ENCODE data around the gene RASA4.
"Not testable (repeated sequence)": the region's sequence is repeated elsewhere in the genome, so short reads cannot be mapped to it uniquely, and the experiment has no call there.

RASA4 gene

DNA sequence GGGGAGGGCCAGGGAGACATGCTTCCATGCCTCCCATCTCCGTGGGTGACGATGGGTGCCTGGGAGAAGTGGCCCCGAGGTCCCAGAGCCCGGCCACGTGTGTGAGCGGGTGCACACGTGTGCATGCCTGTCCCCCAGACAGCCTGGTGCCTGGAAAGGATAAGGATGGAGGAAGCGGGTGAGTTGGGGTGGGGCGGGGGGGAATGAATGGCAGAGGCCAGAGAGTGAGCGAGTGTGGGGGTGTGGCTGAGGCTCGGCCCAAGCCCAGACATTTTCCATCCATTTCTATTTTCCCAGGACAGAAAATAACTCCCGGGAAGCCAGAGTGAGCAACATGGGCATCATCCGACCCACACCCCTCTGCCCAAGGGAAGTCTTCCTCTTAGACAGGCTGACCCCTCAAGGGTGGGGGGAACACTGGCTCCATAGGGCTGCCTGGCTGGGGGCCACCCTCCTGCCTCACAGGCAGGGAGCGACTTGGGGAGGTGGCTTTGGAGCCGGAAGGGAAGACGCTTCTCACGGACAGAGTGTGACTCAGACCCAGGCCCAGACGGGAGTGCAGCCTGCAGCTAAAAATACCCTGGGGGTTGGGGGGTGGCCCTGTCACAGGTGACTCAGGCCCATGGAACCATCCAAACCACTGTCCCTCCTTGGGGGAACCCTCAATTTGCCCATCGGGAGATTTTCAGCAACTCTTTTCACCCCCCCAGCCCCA lies 12.0 kb downstream of the RASA4 start:
- FAIRE-seq: not testable (repeated sequence)

DNA sequence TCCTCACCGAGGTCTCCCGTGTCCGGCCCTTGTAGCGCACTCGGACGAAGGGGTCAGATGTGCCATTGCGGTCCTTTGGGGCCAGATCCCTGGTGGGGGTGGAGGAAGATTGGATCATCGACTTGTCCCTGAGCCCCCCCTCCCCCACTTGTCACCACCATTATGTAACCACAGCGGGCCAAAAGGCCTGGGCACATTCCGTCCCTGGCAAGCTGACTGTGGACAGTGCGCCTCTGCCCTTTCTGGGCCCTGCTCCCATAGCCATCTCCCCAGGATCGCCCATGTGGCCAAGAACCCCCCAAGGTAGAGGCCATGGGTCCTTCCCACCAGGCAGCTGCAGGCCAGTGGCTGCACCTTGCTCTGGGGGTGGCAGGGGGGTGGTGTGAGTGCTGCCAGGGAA lies 14.2 kb downstream of the RASA4 start:
- FAIRE-seq: not testable (repeated sequence)

DNA sequence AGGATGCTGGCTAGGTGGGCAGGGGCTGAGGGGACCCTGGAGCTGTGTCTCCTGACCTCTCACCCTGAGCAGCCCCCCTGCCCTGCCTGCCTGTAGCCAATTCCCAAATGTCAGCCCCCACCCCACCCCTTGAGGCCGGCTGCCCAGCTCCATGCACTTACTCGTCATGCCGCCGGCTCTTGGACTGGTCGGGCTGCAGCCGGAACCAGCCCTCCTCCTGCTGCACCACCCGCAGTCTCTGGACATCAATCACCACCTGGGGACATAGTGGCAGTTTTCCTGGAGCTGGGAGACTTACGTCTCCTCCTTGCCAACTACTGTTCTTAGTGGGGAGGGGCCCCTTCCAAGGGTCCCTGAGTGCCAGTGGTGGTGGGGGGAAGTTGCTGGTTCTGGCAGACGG lies 16.9 kb downstream of the RASA4 start:
- FAIRE-seq: not testable (repeated sequence)

DNA sequence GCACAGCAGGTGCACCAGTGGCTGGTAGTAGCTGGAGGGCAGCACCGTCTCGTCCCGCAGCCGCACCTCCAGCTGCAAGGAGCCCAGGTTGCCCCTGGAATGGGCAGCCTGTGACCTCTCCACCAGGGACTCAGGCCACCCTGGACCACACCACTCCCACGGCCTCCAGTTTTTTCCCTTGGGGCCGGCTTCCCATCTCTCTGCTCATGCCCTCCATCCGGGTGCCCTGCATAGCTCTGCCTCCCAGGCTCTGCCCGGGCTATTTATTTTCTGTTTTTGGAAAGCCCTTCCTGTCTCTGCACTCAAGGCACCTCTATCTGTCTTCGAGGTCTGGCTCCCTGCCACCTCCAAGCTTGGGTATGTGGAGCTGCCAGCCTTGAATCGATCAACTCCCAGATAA lies 20.5 kb downstream of the RASA4 start:
- not testable (repeated sequence) for FAIRE-seq

DNA sequence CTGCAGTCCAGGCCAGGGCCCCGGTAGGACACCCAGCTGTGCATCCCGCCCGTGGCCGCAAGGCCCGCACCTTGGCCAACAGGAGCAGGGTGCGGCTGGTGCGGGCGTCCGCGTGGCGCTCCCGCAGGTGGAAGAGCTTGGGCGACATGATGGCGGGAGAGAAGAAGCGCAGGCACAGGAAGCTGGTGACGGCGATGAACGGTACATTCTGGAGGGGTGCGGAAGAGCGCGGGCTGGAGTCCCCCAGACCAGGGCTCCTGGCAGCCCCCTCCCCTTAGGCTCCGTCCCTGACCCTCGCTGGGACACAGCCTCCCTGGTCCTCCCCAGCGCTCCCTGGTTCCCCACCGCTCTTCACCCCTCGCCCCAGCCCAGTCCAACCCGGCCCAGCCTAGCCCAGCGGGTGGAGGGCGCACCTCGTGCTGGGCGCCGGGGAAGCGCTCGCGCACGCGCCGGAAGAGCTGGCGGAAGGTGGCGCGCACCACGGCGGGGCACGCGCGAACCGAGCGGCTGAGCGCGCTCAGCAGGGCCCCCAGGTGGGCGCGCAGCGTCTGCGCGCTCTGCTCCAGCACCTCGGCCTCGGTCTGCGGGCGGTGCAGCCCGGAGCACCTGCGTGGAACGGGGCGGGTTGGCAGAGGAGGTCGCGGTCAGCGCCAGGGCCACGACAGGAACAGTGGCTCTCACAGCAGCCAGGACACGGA lies 22.8 kb downstream of the RASA4 start:
- not testable (repeated sequence) for FAIRE-seq

DNA sequence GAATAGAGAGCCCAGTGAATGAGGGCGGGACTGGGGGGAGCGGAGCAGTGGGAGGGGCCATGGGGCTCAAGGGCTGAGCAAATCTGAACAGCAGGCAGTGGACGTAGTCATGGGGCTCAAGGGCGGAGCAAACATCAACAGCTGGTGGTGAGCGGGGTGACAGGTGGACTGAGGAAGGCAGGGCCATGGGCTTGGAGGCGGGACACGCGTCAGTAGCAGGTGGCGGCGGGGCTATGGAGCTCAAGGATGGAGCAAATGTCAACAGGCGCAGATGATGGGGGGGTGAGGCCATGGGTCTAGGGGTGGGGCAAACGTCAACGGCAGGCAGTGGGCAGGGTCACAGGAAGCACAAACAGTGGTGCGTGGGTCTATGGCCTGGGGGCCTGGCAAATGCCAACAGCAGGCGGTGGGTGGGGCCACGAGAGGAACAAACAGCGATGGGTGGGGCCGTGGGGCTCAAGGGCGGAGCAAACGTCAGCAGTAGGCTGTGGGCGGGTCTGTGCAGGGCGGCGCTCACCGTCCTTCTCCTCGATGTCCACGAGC lies 24.0 kb downstream of the RASA4 start:
- FAIRE-seq: not testable (repeated sequence)

DNA sequence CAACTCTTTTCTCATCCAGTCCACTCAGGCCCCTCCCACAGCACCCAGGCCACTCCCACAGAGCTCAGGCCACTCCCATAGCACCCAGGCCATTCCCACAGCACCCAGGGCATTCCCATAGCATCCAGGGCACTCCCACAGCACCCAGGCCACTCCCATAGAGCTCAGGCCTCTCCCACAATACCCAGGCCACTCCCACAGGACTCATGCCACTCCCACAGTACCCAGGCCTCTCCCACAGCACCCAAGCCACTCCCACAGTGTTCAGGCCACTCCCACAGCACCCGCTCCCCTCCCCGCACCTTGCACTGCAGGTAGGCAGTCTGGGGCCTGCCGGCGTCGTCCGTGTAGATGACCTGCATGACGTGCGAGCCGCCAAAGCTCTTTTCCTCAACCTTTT lies 26.7 kb downstream of the RASA4 start:
- FAIRE-seq: not testable (repeated sequence)

DNA sequence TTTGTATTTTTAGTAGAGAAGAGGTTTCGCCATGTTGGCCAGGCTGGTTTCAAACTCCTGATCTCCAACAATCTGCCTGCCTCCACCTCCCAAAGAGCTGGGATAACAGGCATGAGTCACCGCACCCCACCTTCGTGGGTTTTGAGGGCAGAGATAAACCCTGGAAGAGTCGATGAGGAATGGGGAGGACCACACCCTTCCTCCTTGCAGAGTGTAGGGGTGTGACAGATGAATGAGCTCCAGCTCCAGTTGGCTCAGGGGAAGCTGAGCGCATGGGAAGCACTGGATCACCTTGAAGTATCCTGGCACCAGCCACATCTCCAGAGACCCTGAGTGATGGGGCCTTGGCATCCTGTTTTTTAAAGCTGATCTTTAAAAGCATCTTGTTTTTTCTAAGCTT lies 33.1 kb downstream of the RASA4 start:
- FAIRE-seq: not testable (repeated sequence)

DNA sequence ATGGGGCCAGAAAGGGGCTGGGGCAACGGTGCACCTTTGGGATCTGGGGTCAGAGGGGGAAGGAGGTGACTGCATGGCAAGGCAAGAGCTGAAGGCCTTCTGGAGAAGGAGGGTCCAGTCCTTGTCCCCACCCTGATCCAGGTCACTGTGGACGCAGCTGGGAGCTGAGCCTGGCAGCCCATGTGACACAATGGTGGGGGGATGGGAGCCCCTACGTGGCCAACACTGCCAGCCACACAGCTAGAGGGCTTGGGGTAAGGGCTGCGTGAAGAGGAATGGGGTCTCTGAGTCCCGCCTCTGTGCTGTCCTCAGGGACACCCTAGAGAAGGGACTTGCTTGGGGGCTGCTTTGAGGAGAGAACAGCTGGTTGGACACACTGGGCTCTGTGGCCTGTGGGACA lies 34.8 kb downstream of the RASA4 start:
- not testable (repeated sequence) for FAIRE-seq

DNA sequence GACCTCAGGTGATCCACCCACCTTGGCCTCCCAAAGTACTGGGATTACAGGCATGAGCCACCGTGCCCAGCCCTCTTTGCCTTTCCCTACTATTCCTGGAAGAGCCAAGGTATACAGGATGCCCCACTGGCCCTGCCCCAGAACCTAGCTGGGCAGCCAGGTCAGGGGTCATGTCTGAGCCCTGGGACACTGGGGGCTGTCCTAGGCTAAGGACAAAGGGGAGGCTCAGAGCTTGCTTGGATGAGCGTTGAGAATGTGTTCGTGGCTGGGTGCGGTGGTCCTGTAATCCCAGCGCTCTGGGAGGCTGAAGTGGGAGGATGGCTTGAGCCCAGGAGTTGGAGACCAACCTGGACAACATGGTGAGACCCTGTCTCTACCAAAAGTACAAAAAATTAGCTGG lies 38.1 kb downstream of the RASA4 start:
- not testable (repeated sequence) for FAIRE-seq

DNA sequence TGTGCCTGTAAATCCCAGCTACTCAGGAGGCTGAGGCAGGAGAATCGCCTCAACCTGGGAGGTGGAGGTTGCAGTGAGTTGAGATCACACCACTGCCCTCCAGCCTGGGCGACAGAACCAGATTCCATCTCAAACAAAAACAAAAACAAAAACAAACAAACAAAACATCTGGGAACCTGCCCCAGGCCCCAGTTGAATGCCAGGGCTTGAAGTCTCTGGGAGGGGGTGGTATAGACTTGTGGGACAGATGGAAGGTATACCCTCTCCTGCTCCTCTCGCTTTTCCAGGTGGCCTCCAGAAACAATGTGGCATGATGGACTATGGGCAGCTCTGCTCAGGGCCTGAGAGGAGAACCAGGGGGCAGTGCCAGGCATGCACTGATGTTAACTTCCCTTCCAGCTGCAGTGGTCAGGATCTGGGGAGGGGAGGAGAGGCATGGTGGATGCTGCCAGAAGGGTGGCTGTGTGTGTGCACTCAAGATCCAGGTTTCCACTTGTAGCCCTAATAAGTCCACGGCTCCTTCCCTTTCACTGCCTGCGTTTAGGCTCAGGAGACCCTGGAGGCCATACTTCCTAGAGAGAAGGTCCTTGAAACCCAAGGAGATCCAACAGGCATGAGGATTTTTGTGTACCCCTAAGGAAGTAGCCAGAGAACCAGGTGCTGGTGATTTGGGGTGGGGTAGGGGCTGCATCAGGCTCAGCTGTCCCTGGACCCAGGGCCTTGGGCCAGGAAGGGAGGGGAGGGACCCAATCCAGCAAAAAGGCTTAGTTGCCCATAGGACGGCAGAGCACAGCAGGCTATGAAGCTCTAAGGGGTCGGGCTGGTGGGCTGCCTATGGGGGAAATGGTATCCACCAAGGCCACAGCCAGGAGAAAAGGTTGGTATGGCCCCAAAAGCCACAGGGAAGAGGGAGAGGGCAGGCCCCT lies 39.0 kb downstream of the RASA4 start:
- not testable (repeated sequence) for FAIRE-seq

DNA sequence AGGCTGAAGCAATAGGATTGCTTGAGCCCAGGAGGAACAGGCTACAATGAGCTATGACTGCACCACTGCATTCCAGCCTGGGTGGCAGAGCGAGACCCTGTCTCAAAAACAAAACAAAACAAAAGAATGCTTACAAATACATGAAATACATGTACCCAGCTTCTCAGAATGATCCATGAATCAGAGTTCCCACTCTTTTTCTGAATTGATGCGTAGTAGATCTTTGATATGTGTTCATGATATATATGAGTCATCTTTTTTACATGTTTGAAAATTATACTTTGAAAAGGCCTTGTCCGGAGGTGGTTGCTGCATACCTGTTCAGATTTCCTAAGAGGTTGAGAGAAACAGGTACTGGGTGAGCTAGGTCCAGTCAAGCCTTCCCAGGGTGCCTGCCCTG lies 40.2 kb downstream of the RASA4 start:
- FAIRE-seq: not testable (repeated sequence)

DNA sequence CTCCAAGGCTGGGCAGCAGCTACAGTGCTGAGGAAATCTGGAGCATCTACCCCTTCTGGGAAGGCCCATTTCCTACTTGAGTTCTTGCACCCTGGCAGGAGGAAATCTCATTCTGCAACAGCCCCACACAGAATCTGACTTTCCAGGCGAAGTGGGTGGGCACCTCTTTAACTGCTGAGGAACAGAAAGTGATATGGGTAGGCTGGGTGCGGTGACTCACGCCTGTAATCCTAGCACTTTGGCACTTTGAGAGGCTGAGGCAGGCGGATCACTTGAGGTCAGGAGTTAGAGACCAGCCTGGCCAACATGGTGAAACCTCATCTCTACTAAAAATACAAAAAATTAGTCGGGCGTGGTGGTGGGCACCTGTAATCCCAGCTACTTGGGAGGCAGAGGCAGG lies 41.9 kb downstream of the RASA4 start:
- not testable (repeated sequence) for FAIRE-seq

DNA sequence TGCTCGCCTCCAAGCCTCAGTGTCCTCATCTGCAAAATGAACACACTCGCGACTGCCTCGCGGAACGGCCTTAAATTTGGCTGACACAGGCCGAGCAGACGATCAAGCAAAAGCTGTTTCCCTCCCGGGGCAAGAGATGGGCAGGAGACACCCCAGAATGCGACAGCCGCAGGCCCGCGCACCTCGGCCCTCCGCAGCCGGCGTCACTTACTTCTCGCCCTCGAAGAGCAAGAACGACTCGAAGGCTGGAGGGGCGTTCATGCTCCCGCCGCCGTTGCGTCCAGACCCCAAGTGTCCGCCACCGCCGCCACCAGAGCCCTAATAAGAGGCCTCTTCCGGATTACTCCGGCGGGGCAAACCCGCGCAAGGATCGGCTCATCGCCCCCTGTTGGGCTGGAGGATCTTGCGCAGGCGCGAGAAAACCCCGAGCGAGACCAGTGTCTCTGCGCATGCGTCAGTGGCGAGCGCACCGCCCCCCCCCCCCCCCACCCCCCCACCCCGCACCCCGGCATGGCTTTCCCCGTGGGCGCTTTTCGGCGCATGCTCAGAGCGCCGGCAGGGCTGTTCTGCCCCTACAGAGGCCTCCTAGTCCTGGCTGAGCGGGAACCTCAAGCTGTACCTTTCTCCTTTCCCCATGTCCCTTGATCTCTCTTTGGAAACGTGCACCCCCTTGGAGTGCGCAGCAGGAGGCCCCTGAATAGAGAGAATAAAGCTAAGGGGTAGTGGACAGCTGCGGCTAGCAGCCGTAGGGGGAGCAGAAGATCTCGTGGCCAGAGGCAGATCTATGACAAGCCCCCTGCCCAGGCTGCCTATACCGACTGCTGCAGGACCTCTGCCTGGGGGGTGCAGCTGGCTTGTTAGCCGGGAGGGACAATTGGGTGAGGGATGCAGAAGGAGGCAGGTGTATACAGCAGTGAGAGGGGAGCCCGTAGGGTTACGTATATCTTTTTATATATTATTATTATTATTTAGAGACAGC lies 44.0 kb downstream of the RASA4 start, which contains the start of gene POLR2J3:
Gene POLR2J3 (minus strand): TSS at position 323 of the 979 bp plus-strand sequence. CDS start 62 bp downstream, at position 261.
- FAIRE-seq: not testable (repeated sequence)

DNA sequence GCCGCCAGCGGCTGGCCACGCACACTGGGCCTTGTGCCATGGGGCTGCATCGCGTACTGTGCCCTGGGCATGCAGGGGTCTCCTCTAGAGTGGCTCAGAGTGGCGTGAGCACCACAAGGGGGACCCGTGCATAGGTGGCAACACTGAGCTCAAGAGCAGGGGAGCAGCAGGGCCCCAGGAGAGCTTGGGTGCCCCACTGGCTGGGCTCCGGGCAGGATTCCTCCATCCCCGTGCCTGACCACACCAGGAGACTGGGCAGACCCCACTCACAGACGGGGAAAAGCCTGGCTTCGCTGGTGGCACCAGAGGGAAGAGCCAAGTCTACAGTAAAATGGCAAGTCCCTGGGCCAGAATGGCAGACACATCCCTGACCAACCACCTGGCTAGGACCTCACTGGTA lies 47.9 kb downstream of the RASA4 start:
- not testable (repeated sequence) for FAIRE-seq

DNA sequence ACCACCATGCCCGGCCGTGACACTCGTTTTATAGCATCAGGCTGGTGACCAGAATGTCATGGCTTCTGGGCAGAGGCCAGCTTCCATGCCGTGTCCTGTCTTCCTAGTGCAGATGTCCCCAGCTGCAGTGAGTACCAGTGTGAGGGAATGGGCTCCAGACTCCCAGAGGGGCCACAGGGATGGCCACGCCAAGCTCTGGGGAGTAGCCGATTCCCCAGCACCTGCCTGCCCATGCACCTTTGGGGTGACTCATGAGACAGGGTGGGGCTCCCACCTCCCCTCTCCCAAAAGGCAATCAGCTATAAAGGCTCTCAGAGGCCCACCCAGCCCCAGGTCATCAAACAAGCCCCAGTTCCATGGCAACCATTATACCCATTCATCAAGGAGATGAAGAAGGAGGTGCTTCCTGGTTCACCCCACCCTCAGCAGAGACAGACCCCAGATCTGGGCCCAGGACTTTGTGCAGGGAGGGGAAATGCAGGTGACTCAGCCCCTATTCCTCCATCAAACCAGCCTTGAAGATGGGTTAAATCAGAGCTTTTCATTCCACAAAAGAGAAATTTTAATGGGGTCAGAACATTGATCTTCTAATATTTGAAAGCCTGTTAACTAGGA lies 65.6 kb downstream of the RASA4 start, which contains the start of gene SPDYE2:
Gene SPDYE2 (plus strand): TSS at position 419 of the 615 bp plus-strand sequence. CDS start 2,030 bp downstream, outside the sequence.
- FAIRE-seq: not testable (repeated sequence)

DNA sequence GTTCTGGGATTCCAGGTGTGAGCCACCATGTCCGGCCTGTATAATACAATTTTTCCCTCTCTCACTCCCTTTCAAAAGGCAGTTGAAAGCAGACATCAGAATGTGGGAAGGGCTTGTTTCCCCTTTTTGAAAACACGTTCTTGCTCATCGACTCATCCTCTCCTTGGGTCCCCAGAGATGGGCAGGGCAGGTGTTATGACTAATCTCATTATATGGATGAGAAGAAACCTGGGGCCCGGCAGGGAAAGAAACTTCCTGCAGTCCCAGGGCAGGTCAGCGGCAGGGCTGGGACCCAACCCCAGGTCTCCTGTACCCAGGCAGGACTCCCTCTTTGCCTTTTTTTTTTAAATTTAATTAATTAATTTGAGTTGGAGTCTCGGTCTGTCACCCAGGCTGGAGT lies 70.2 kb downstream of the RASA4 start:
- FAIRE-seq: not testable (repeated sequence)

DNA sequence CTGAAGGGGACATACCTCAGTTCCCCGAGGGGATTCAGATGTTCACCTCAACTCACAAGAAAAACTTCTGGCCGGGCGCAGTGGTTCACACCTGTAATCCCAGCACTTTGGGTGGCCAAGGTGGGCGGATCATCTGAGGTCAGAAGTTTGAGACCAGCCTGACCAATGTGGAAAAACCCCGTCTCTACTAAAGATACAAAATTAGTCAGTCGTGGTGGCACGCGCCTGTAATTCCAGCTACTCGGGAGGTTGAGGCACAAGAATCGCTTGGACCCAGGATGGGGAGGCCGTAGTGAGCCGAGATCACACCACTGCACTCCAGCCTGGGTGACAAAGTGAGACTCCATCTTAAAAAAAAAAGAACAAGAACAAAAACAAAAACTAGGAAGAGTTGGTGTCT lies 71.3 kb downstream of the RASA4 start:
- not testable (repeated sequence) for FAIRE-seq

DNA sequence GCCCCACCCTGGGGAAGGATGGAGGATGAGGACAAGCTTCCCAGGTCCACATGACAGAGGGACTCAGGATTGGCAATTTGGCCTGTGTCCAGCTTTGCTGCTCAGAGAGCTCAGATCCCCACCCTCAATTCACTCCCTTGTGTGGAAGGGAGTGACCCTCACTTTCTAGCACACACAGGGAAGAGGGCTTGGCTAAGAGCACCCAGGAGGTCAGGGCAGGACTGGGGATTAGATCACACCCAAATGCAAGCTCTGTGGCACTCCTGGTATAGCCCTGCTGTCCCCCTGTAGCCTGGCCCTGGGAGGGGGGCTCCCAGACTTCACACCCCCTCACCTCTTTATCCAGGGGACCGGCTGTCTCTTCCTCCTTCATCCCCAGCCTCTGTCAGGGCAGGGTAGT lies 72.2 kb downstream of the RASA4 start:
- FAIRE-seq: not testable (repeated sequence)

DNA sequence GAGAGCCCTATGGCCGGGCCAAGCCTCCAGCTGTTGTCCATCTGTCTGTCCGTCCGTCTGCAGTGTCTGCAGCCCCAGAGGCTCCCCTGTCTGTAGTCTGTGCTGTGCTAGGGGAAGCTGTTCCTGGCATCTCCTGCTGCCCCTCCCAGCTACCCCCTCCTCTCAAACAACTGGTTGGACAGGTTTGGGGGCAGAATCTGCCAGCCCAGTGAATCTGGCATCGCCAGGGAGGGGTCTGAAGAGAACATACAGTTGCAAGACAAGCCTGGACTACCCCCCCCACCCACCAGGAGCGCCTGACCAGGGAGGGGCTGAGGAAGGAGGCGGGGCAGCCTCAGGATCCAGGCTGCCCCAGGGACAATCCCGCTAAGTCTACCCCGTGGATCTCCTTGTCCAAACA lies 73.0 kb downstream of the RASA4 start, which contains the start of gene UPK3BL2:
Gene UPK3BL2 (minus strand): TSS at position 101 of the 400 bp plus-strand sequence. CDS start 60 bp downstream, at position 41.
- FAIRE-seq: not testable (repeated sequence)

DNA sequence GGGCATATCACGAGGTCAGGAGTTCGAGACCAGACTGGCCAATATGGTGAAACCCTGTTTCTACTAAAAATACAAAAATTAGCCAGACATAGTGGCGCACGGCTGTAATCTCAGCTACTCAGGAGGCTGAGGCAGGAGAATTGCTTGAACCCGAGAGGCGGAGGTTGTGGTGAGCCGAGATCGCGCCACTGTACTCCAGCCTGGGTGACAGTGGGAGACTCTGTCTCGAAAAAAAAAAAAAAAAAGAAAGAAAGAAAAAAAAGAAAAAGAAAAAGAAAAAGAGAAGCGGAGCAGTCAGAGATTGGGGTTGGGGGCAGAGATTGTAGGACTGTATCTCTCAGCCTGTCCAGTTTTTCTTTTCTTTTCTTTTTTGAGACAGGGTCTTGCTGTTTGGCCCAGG lies 73.8 kb downstream of the RASA4 start:
- FAIRE-seq: not testable (repeated sequence)
